Keratinocyte (primary cell): Measurements from ENCODE around the gene CASKIN2. TPM values are rescaled to one million over a fixed set of nuclear protein-coding genes. Genes with fewer than 3 reads are reported as not detected.

Experiments used
- DNase-seq: peaks from one replicate; pipeline ENCODE4 v3.0.0-alpha.2; 2011; ENCODE audit warnings: low read depth, missing footprints, low spot score
- FAIRE-seq: peaks from 2 replicates; lab custom pipeline; 2011; peaks lifted over from hg19 to GRCh38; lab: Jason Lieb, UNC
- H2AFZ ChIP-seq: 2 replicates; pipeline ENCODE4 v1.6.0; 2012; ENCODE audit warnings: low read length, control low read depth, inconsistent platforms; ENCODE audit not compliant: control insufficient read depth
- H3K27ac ChIP-seq: 2 replicates; pipeline ENCODE4 v1.5.1; 2011; ENCODE audit warnings: low read length; ENCODE audit not compliant: control insufficient read depth, insufficient read depth
- H3K27me3 ChIP-seq: 3 replicates; pipeline ENCODE4 v1.6.0; 2011; ENCODE audit warnings: low read length; ENCODE audit not compliant: control insufficient read depth, insufficient read depth; ENCODE audit errors: extremely low read depth
- H3K36me3 ChIP-seq, 2 experiments: 2 replicates in 1 of 2; 3 replicates in 1 of 2; pipeline ENCODE4 v1.5.1; 2011; ENCODE audit warnings: low read length in 2 of 2, mild to moderate bottlenecking in 1 of 2; ENCODE audit not compliant: control insufficient read depth in 2 of 2, insufficient read depth in 2 of 2; ENCODE audit errors: extremely low read depth in 1 of 2
- H3K4me1 ChIP-seq: 3 replicates; pipeline ENCODE4 v1.5.1; 2011; ENCODE audit warnings: low read length; ENCODE audit not compliant: control insufficient read depth, insufficient read depth; ENCODE audit errors: extremely low read depth
- H3K4me2 ChIP-seq: 3 replicates; pipeline ENCODE4 v1.6.0; 2011; ENCODE audit warnings: low read depth, low read length; ENCODE audit not compliant: control insufficient read depth, insufficient read depth; ENCODE audit errors: extremely low read depth
- H3K4me3 ChIP-seq, 3 experiments: fragments of 200-600 bp in 1 of 3; sonication (generic) in 1 of 3; 2 replicates in 2 of 3; 3 replicates in 1 of 3; pipeline ENCODE4 v1.5.1; 2011 to 2016; ENCODE audit warnings: low read length in 3 of 3, mild to moderate bottlenecking in 3 of 3, control low read depth in 2 of 3, inconsistent platforms in 1 of 3, low read depth in 1 of 3, mixed read lengths in 1 of 3, mixed run types in 1 of 3, moderate library complexity in 1 of 3; ENCODE audit not compliant: control insufficient read depth in 2 of 3, insufficient read depth in 2 of 3; ENCODE audit errors: extremely low read depth in 1 of 3
- H3K79me2 ChIP-seq: 2 replicates; pipeline ENCODE4 v1.6.0; 2012; ENCODE audit warnings: low read length; ENCODE audit not compliant: control insufficient read depth, insufficient read depth
- H3K9ac ChIP-seq: 3 replicates; pipeline ENCODE4 v1.6.0; 2011; ENCODE audit warnings: low read length; ENCODE audit not compliant: control insufficient read depth, insufficient read depth; ENCODE audit errors: extremely low read depth
- H3K9me1 ChIP-seq: 3 replicates; pipeline ENCODE4 v1.6.0; 2011; ENCODE audit warnings: low read length; ENCODE audit not compliant: control insufficient read depth, insufficient read depth; ENCODE audit errors: extremely low read depth
- H3K9me3 ChIP-seq: 2 replicates; pipeline ENCODE4 v1.5.1; 2012; ENCODE audit warnings: low read depth, low read length; ENCODE audit not compliant: control insufficient read depth
- H4K20me1 ChIP-seq: 3 replicates; pipeline ENCODE4 v1.6.0; 2011; ENCODE audit warnings: low read length; ENCODE audit not compliant: control insufficient read depth, insufficient read depth; ENCODE audit errors: extremely low read depth
- CTCF ChIP-seq, 3 experiments: IDR thresholded peaks in 1 of 3; conservative IDR thresholded peaks in 1 of 3; optimal IDR thresholded peaks in 1 of 3; 2 replicates in 2 of 3; 3 replicates in 1 of 3; pipeline versions ENCODE3 to v1.5.1; 2011; ENCODE audit warnings: low read length in 3 of 3, mild to moderate bottlenecking in 3 of 3, moderate library complexity in 2 of 3, control low read depth in 1 of 3, inconsistent platforms in 1 of 3; ENCODE audit not compliant: insufficient read depth in 2 of 3; ENCODE audit errors: extremely low read depth in 1 of 3
- EZH2 ChIP-seq: IDR thresholded peaks from one replicate; pipeline ENCODE4 v1.6.1; 2012; ENCODE audit warnings: inconsistent platforms, mild to moderate bottlenecking, low read length, moderate library complexity
- dilution Hi-C: fragments of 300-500 bp; cut with MboI; formaldehyde crosslinking; loops from one replicate; pipeline ENCODE4 v1.7.0; 2020; ENCODE audit warnings: low sequenced_read_pairs; ENCODE audit not compliant: extremely low pct_ligation_motif_present
- polyA plus RNA-seq, 5 experiments: library from polyadenylated mRNA; depleted of rRNA in 3 of 5; stranded (reverse) in 3 of 5; stranded (forward) in 1 of 5; unstranded in 1 of 5; fragments of >200 nt; gene quantifications; 1 replicate in 1 of 5; 2 replicates in 3 of 5; 3 replicates in 1 of 5; pipeline versions ENCODE4 v1.2.1 to v1.2.3, GENCODE V29; 2011 to 2012; ENCODE audit warnings: missing spikeins in 2 of 5, low read depth in 1 of 5, low replicate concordance in 1 of 5

CASKIN2 gene
- polyA plus RNA-seq, 1 donor (not counting 4 experiments of a cell fraction or from before 2014, with no cell fraction given) = 3.7 TPM

GRCh38 chr17:75539967-75540729 lies 24.8 kb upstream of the CASKIN2 start:
- H2AFZ ChIP-seq = no peak overlapping the region
- H3K27ac ChIP-seq = no peak overlapping the region
- no peak for DNase-seq
- no peak overlapping the region for H3K4me3 ChIP-seq
- H4K20me1 ChIP-seq = peaks cover 2% of the 10 kb centered on the region
- H3K4me1 ChIP-seq = peaks cover 8% of the 10 kb centered on the region
- no peak overlapping the region for H3K9ac ChIP-seq
- peaks cover 0 to 1% of the 10 kb centered on the region in 2 experiments for H3K36me3 ChIP-seq
- dilution Hi-C loops = no loop called here
- TF ChIP-seq EZH2 = no peak
- no peak for TF ChIP-seq CTCF (optimal IDR thresholded peaks at IDR 0.05 in 1 of 3, IDR thresholded peaks at IDR 0.05 in 1 of 3, conservative IDR thresholded peaks at IDR 0.05 in 1 of 3; ENCODE audit: extremely low read depth in 1 of 3, insufficient read depth in 2 of 3, low read length in 3 of 3)
- no peaks in the 10 kb centered on the region for H3K9me3 ChIP-seq
- FAIRE-seq = no peak
- H3K4me2 ChIP-seq = no peak overlapping the region
- H3K79me2 ChIP-seq = no peaks in the 10 kb centered on the region
- no peaks in the 10 kb centered on the region for H3K27me3 ChIP-seq
- no peaks in the 10 kb centered on the region for H3K9me1 ChIP-seq

GRCh38 chr17:75536366-75536765 lies 21.0 kb upstream of the CASKIN2 start:
- FAIRE-seq (no peak), DNase-seq (no peak)
- H3K4me1 ChIP-seq = peaks cover 15% of the 10 kb centered on the region
- TF ChIP-seq EZH2 (no peak), CTCF (optimal IDR thresholded peaks at IDR 0.05 in 1 of 3, IDR thresholded peaks at IDR 0.05 in 1 of 3, conservative IDR thresholded peaks at IDR 0.05 in 1 of 3; ENCODE audit: extremely low read depth in 1 of 3, insufficient read depth in 2 of 3, low read length in 3 of 3) (no peak)
- H3K36me3 ChIP-seq = peaks cover 0 to 3% of the 10 kb centered on the region in 2 experiments
- H3K4me3 ChIP-seq = no peak overlapping the region
- no peak overlapping the region for H2AFZ ChIP-seq
- no peaks in the 10 kb centered on the region for H3K9me3 ChIP-seq
- H3K27me3 ChIP-seq = no peaks in the 10 kb centered on the region
- H3K4me2 ChIP-seq = no peak overlapping the region
- H3K27ac ChIP-seq = no peak overlapping the region
- H3K79me2 ChIP-seq = no peaks in the 10 kb centered on the region
- no peaks in the 10 kb centered on the region for H3K9me1 ChIP-seq
- no peaks in the 10 kb centered on the region for H4K20me1 ChIP-seq
- dilution Hi-C loops = no loop called here
- H3K9ac ChIP-seq = no peak overlapping the region
